Activated CD4-positive, alpha-beta T cell treated with anti-CD3 and anti-CD28 coated beads, Interleukin-2, amount 10 ng/mL, durations not matched to agents 7 days and 5 days (primary cell): Measurements from ENCODE around the gene COL15A1. TPM values are rescaled to one million over a fixed set of nuclear protein-coding genes. Genes with fewer than 3 reads are reported as not detected.

Source experiments
- CTCF ChIA-PET: fragments of 350-600 bp; sonication (Branson Sonifier 250); formaldehyde crosslinking; loops from one replicate; lab custom pipeline; 2021; ENCODE audit warnings: antibody characterized with exemption; lab: Charles Lee
- POLR2A ChIA-PET: fragments of 350-600 bp; sonication (Branson Sonifier 250); formaldehyde crosslinking; loops from one replicate; lab custom pipeline; 2021; ENCODE audit warnings: antibody characterized with exemption; lab: Charles Lee
- DNase-seq: peaks from one replicate; pipeline ENCODE4 v3.0.0-alpha.2; 2020
- H3K27ac Mint-ChIP-seq: one replicate; pipeline ENCODE4 v1.8.0; 2021; ENCODE audit warnings: mild to moderate bottlenecking, moderate library complexity, mixed read lengths
- H3K27me3 Mint-ChIP-seq: one replicate; pipeline ENCODE4 v1.8.0; 2021; ENCODE audit warnings: mixed read lengths
- H3K36me3 Mint-ChIP-seq: one replicate; pipeline ENCODE4 v1.8.0; 2021; ENCODE audit warnings: low read depth, mixed read lengths
- H3K4me1 Mint-ChIP-seq: one replicate; pipeline ENCODE4 v1.8.0; 2021; ENCODE audit warnings: mixed read lengths
- H3K4me3 Mint-ChIP-seq: one replicate; pipeline ENCODE4 v1.8.0; 2021; ENCODE audit warnings: mild to moderate bottlenecking, moderate library complexity, mixed read lengths
- H3K9me3 Mint-ChIP-seq: one replicate; pipeline ENCODE4 v1.8.0; 2021; ENCODE audit warnings: mixed read lengths
- total RNA-seq, 2 experiments: library from RNA; stranded (reverse); gene quantifications; one replicate each; pipeline ENCODE4 v1.2.3, GENCODE V29; 2021

Gene COL15A1
- total RNA-seq, 2 experiments from 2014 or later = 0.07 to 0.12 TPM

DNA sequence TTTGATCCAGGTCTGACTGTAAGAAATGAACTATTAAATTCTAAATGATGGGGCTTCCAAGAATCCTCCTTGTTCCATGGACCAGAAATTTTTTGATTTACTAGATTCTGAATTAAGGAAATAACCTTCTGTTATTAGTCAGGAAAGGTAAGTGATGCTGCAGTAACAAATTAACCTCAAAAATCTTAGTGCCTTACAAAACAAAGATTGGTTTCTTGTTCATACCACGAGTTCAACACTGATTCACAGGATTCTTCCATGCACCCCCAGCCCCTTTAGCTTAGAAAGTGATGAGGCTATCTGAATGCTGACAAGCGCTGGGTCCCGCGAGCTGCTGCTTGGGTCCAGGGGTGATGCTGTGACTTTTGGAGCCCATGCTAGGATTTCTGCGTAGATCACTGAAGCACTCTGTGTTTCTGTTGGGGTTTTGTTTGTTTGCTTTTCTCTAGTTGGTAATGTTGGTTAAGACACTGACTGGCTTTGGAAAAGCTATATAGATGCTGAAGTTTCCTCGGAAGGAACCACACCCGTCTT is 52.3 kb downstream of the COL15A1 start:
- ChIA-PET CTCF (interaction anchor here (1.4 to 1.7 kb wide), 5 partner anchors 8 to 143 kb away, joined by 3 to 4 read pairs (median 4); no protein-coding TSS in a partner anchor), POLR2A (interaction anchor here (0.6 kb wide), 1 partner anchor 37 kb away, joined by 3 read pairs; no protein-coding TSS in a partner anchor)
- no peak for DNase-seq
- H3K4me3 Mint-ChIP-seq = no peak overlapping the region
- peaks cover 13% of the 10 kb centered on the region for H3K4me1 Mint-ChIP-seq
- no peak overlapping the region for H3K27ac Mint-ChIP-seq
- H3K9me3 Mint-ChIP-seq = peaks cover 4% of the 10 kb centered on the region
- H3K36me3 Mint-ChIP-seq = no peaks in the 10 kb centered on the region
- H3K27me3 Mint-ChIP-seq = peaks cover 14% of the 10 kb centered on the region

DNA sequence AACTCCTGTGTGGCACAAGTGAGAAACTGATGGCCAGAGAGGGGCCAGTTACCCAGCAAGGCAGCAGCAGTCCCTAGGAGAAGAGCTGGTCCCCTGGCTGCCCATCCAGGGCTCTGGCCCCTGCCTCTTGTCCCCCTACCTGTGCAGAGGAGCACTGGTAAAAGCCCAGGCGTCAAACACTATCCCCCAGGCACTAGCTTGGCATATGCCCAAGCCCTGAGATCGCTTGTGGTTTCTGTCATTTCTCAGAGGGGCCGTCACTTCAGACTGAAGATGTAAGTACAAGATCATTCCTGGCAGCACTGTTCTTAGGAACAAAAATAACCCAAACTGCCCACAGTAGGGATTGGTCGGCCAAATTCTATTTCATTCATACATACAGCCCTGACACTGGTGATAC is 53.9 kb downstream of the COL15A1 start:
- DNase-seq = no peak
- Mint-ChIP-seq H3K27ac (no peak overlapping the region), H3K4me1 (peaks cover 28% of the 10 kb centered on the region), H3K36me3 (no peaks in the 10 kb centered on the region), H3K27me3 (peaks cover 14% of the 10 kb centered on the region), H3K9me3 (no peaks in the 10 kb centered on the region), H3K4me3 (no peak overlapping the region)
- ChIA-PET CTCF (interaction anchor here (1.1 to 3.0 kb wide), 8 partner anchors 23 to 149 kb away, joined by 3 to 16 read pairs (median 5); no protein-coding TSS in a partner anchor), POLR2A (no interaction called here)

DNA sequence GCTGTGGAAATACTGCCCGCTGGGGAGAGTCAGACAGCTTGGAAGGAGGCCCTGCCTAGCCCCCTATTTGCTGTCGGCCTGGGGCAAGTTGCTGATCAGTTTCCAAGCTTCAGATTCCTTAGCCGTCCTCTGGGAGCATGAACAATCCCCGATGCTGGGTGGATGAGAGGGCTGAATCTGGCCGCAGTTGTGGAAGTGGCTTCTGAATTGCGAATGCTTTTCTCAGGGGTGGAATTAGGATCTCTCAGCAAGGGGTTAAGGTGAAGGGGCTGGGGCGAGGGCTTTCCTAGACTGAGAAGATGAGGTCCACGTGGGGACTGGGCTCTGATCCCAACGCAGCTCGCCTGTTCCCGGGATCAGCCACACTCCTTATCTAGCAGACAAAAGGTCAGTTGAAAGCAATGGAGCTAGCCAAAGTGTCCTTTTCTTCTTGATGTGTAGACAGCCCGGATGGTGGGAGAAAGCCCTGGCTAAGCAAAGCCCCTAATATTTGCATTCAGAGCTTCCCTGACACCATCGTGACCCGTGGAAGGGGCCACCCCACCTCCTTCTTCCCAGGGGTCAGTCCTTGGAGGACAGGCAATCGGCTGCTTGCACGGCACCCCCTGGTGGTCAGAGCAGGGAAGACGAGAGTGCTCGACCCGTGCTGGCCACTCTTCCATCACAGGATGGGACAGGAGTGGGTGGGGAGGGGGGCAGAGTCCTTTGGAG is 54.9 kb downstream of the COL15A1 start:
- H3K27ac Mint-ChIP-seq = no peak overlapping the region
- H3K4me3 Mint-ChIP-seq = no peak overlapping the region
- POLR2A ChIA-PET = no interaction called here
- H3K36me3 Mint-ChIP-seq = no peaks in the 10 kb centered on the region
- H3K9me3 Mint-ChIP-seq = no peaks in the 10 kb centered on the region
- peaks cover 29% of the 10 kb centered on the region for H3K4me1 Mint-ChIP-seq
- H3K27me3 Mint-ChIP-seq = peaks cover 14% of the 10 kb centered on the region
- DNase-seq = peak; percentile 63
- CTCF ChIA-PET = interaction anchor here (1.0 to 3.0 kb wide), 7 partner anchors 11 to 150 kb away, joined by 3 to 16 read pairs (median 6); no protein-coding TSS in a partner anchor

GRCh38 chr9:98999152-98999525 is 55.4 kb downstream of the COL15A1 start:
- H3K27ac Mint-ChIP-seq = no peak overlapping the region
- ChIA-PET POLR2A (no interaction called here), CTCF (interaction anchor here (0.6 to 3.0 kb wide), 8 partner anchors 13 to 1024 kb away, joined by 3 to 8 read pairs (median 4); no protein-coding TSS in a partner anchor)
- no peak for DNase-seq
- H3K4me3 Mint-ChIP-seq = no peak overlapping the region
- peaks cover 14% of the 10 kb centered on the region for H3K27me3 Mint-ChIP-seq
- no peaks in the 10 kb centered on the region for H3K9me3 Mint-ChIP-seq
- no peaks in the 10 kb centered on the region for H3K36me3 Mint-ChIP-seq
- peaks cover 26% of the 10 kb centered on the region for H3K4me1 Mint-ChIP-seq

DNA sequence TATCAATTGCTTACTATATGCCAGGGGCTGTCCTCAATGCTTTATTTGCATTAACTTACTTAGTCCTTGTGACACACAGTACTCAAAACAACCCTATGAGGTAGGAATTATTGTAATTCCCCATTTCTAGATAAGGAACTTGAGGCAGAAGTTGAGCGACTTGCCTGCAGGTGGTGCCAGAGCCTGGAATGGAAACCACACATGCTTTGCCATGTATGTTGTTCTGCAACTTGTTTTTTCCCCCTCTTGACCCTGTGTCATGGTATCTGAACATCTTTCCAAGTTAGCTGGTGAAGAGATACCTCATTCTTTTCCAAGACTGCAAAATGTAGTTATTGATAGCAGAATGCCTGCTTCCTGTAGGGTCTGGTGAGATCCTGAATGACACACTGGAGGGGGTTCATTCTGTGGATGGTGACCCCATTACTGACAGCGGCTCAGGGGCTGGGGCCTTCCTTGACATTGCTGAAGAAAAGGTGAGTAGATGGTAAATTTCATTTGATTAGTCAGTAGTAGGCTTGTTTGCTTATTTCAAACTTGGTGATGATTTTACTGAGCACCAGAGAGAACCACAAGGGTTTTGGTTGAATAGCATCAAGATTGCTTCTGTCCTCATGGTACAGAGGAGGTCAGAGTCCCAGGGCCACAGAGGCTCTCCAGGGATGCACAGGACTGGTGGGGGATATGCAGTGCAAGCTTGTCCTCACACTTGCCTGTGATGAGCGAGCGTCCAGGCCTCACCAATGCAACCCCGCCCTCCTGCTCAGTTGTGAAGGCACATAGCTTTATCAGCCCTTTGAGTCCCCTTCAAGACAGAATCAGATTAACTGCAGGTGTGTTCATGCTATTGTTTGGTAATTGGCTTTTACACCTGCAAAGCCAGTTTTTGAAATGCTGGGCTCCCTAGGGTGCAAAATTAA is 57.0 kb downstream of the COL15A1 start:
- ChIA-PET CTCF (interaction anchor here (1.0 to 1.9 kb wide), 5 partner anchors 8 to 143 kb away, joined by 3 to 6 read pairs (median 4); no protein-coding TSS in a partner anchor), POLR2A (no interaction called here)
- H3K36me3 Mint-ChIP-seq = no peaks in the 10 kb centered on the region
- no peak overlapping the region for H3K4me3 Mint-ChIP-seq
- peak overlapping the region; percentile 68 for H3K27ac Mint-ChIP-seq
- peaks cover 11% of the 10 kb centered on the region for H3K27me3 Mint-ChIP-seq
- DNase-seq = peak; percentile 74
- H3K9me3 Mint-ChIP-seq = no peaks in the 10 kb centered on the region
- peaks cover 26% of the 10 kb centered on the region for H3K4me1 Mint-ChIP-seq

DNA sequence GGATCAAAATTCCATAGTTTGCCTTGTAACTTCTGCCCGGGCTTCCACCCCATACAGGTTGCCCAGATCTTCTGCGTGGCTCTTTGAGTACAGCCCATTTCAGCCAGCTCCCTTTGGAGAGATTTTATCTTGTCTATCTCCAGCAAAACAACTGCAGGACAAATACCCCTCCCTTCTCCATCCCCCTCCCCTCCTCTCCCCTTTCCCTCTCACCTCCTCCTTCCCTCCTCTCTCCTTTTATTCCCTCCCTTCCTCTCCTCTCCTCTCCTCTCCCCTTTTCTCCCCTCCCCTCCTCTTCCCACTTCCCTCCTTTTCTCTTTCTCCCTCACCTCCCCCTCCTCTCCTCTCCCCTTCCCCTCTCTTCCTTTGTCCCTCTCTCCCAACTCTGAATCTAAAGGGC is 58.2 kb downstream of the COL15A1 start:
- peaks cover 10% of the 10 kb centered on the region for H3K27me3 Mint-ChIP-seq
- H3K36me3 Mint-ChIP-seq = no peaks in the 10 kb centered on the region
- no peaks in the 10 kb centered on the region for H3K9me3 Mint-ChIP-seq
- ChIA-PET CTCF (interaction anchor here (1.2 to 1.9 kb wide), 4 partner anchors 9 to 183 kb away, joined by 3 to 5 read pairs (median 4); no protein-coding TSS in a partner anchor), POLR2A (interaction anchor here (0.6 kb wide), 1 partner anchor 155 kb away, joined by 3 read pairs; no protein-coding TSS in a partner anchor)
- H3K4me1 Mint-ChIP-seq = peaks cover 26% of the 10 kb centered on the region
- no peak for DNase-seq
- no peak overlapping the region for H3K27ac Mint-ChIP-seq
- H3K4me3 Mint-ChIP-seq = no peak overlapping the region

- Mint-ChIP-seq H3K4me3 (no peak overlapping the region), H3K9me3 (no peaks in the 10 kb centered on the region), H3K4me1 (peaks cover 26% of the 10 kb centered on the region), H3K27ac (no peak overlapping the region), H3K27me3 (peaks cover 10% of the 10 kb centered on the region), H3K36me3 (no peaks in the 10 kb centered on the region)
- no peak for DNase-seq
- ChIA-PET POLR2A (interaction anchor here (0.6 kb wide), 1 partner anchor 154 kb away, joined by 3 read pairs; no protein-coding TSS in a partner anchor), CTCF (interaction anchor here (1.0 to 1.9 kb wide), 6 partner anchors 9 to 182 kb away, joined by 3 to 5 read pairs (median 3); no protein-coding TSS in a partner anchor)
Measured at GRCh38 chr9:99002706-99003105, 59.0 kb downstream of the COL15A1 start.

GRCh38 chr9:99003308-99003707 is 59.6 kb downstream of the COL15A1 start:
- no peak overlapping the region for H3K27ac Mint-ChIP-seq

GRCh38 chr9:99004115-99004514 is 60.4 kb downstream of the COL15A1 start:
- Mint-ChIP-seq H3K36me3 (peaks cover 4% of the 10 kb centered on the region), H3K9me3 (peaks cover 4% of the 10 kb centered on the region), H3K4me1 (peaks cover 26% of the 10 kb centered on the region), H3K27me3 (peaks cover 10% of the 10 kb centered on the region), H3K27ac (no peak overlapping the region), H3K4me3 (no peak overlapping the region)
- DNase-seq = no peak
- ChIA-PET CTCF (interaction anchor here (1.0 to 2.2 kb wide), 2 partner anchors 9 to 137 kb away, joined by 3 to 10 read pairs; no protein-coding TSS in a partner anchor), POLR2A (no interaction called here)

More at GRCh38 chr9:99003308-99003707, 59.6 kb downstream of the COL15A1 start:
- ChIA-PET CTCF (interaction anchor here (1.0 to 1.8 kb wide), 4 partner anchors 8 to 137 kb away, joined by 3 to 5 read pairs (median 3); no protein-coding TSS in a partner anchor), POLR2A (no interaction called here)
- peaks cover 26% of the 10 kb centered on the region for H3K4me1 Mint-ChIP-seq
- H3K36me3 Mint-ChIP-seq = no peaks in the 10 kb centered on the region
- H3K4me3 Mint-ChIP-seq = no peak overlapping the region
- DNase-seq = no peak
- no peaks in the 10 kb centered on the region for H3K9me3 Mint-ChIP-seq
- H3K27me3 Mint-ChIP-seq = peaks cover 10% of the 10 kb centered on the region

DNA sequence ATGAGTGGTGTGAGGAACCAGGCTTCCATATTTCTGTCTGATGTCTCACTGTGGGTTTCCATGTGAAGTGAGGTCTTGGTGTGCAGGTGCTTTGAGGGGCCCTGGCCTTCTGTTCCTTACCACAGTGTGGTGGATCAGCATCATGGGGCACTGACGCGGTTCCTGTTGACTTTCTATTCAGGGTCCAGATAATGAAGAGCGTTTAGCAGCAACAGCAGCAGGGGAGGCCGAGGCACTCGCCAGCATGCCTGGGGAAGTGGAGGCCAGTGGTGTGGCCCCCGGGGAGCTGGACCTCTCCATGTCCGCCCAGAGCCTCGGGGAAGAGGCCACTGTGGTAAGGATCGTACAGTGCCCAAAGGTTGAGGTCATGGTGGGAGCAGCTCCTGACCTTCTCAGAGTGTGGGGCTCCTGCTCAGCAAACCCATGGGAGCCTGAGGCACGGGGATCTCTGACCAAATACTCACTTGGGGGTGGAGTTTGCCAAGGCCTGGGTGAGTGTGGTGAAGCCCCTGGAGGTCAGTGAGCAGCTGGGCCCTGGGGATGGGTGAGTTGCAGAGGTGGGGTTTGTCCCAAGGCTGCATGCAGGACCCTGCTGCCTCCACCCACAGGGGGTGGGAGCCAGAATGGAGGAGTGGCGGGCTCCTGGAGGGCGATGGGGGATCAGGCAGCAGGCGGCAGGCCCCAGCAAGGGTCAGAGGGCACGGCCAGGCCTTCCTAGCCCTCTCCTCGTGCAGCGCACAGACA is 61.2 kb downstream of the COL15A1 start:
- peaks cover 7% of the 10 kb centered on the region for H3K9me3 Mint-ChIP-seq
- peaks cover 26% of the 10 kb centered on the region for H3K4me1 Mint-ChIP-seq
- H3K27ac Mint-ChIP-seq = peak overlapping the region; percentile 17
- H3K27me3 Mint-ChIP-seq = peaks cover 10% of the 10 kb centered on the region
- no peak overlapping the region for H3K4me3 Mint-ChIP-seq
- no peak for DNase-seq
- ChIA-PET CTCF (interaction anchor here (0.8 to 2.2 kb wide), 3 partner anchors 10 to 136 kb away, joined by 3 to 10 read pairs (median 5); no protein-coding TSS in a partner anchor), POLR2A (no interaction called here)
- H3K36me3 Mint-ChIP-seq = peaks cover 5% of the 10 kb centered on the region

DNA sequence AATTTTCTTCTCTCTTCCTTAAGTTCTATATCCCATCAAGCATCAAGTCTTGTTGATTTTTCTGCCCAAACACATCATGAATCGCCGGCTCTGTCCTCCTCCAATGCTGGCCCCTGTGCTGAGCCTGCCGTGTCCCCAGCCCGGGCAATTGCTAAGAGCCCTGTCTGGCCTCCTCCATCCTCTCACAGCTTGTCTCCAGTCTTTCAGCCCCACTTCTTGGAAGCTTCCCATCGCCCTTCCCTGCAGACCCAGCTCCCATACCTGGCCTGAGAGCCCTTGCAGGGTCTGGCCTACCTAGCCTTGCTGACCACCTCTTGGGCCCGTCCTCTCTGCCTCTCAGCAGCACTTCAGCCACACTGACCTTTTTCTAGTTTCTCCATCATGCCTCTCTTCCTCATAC is 61.9 kb downstream of the COL15A1 start:
- Mint-ChIP-seq H3K9me3 (peaks cover 12% of the 10 kb centered on the region), H3K4me3 (no peak overlapping the region), H3K36me3 (peaks cover 10% of the 10 kb centered on the region), H3K27me3 (peaks cover 10% of the 10 kb centered on the region), H3K27ac (no peak overlapping the region), H3K4me1 (peaks cover 22% of the 10 kb centered on the region)
- no peak for DNase-seq
- ChIA-PET CTCF (interaction anchor here (0.8 to 2.2 kb wide), 3 partner anchors 10 to 135 kb away, joined by 3 to 10 read pairs (median 5); no protein-coding TSS in a partner anchor), POLR2A (no interaction called here)
